HG02938 (cell line): ENCODE results near the gene CST9L.
"Not testable (repeated sequence)": the region's sequence is repeated elsewhere in the genome, so short reads cannot be mapped to it uniquely, and the experiment has no call there.

Experiments used
- ATAC-seq: cut with Tn5 transposase; IDR thresholded peaks from one replicate; pipeline ENCODE4 v1.9.1; 2021; ENCODE audit warnings: mild to moderate bottlenecking, moderate library complexity; ENCODE audit not compliant: unreplicated experiment

CST9L gene

GRCh38 chr20:23586735-23587525 lies 18.6 kb upstream of the CST9L start:
- ATAC-seq: no peak

DNA sequence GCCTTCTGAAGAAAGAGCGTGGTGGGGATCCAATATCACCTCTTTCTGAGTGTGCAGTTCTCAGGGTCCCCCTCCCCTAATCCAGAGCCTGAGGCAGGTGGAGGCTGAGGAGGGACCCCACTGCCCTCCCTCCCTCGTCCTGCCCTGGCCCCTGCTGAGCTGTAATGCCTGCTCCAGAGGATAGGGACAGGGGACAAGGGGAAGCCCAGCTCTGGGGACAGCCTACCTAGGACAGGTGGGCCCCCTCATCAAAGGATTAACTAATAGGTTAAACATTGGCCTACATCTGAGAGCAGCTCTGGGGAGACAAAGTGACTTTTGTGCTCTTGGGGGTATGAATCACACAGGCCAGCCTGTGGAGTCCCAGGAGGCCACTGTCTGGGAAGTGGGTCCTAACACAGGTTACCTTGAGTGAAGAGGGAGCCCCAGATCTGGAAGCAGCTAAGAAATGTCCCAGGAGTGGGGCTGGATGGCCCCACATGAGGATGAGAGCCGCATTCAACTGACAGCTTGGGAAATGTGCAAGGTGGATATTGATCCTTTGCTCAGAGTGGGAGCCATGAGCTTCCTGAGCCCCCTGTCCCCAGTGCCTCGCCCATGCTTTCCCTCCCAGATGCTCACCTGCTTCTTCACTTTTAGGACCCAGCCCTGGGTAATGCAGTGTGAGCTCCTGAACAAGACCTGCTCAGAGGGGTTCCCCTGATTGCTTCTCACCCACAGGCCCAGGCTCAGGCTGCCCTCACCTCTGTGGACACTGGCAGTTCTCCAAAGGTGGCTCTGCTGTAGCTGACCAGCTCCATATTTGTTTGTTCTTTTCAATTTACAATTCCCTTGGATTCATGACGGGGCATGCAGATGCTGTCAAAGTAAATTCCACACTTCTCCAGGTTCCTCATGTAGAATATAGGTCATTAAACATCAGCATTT lies 17.8 kb upstream of the CST9L start:
- no peak for ATAC-seq

DNA sequence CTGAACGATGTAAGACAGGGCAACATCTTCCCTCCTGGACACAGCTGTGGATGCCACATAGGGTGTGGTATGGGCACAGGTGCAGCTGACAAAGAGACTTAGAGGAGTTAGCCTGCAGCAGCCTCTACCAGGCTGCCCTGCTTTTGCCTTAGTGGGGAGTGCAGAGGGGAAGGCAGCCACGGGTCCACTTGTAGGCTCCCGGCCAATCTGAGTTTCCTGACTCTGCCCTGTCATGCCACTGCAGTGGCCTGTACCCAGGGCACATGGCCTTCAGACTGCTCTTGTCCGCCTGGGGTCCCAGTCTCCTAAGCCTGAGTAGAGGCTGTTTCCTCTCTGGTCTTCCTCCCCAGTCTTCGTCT lies 17.1 kb upstream of the CST9L start:
- no peak for ATAC-seq

DNA sequence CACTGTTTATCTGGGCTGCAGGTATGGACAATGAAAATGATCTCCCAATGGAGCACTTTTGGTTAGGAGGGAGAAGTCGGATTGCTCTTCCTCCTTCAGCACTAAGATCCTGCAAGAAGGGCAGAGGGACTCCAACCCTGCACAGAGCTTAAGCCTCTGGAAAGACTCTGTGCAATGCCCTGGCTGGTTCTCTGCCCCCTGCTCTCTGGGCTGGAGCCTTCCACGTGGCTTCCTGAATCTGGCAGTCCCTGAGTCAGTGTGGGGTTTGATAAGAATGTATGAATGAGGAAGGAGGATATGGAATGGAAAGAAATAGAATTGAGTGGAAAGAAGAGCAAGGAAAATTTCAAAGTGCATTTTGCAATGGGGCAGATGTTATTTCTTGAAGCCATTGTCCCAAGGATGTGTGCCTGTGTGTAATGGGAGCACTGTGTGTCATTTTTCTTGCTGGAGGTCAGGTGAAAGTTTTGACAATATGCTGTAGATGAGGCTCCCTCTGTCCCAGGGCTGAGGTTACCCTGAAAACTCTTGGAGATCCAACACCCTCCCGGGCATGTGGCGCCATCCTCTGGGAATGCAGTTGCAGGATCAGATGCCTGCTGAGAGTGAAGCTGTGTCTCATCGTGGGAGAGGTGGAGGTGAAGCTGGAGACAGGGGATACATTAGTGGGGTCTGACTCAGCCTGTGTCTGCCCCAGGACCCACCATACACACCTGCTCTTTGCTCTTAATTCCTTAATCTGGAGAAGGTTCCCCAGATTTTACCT lies 16.3 kb upstream of the CST9L start:
- ATAC-seq: no peak

DNA sequence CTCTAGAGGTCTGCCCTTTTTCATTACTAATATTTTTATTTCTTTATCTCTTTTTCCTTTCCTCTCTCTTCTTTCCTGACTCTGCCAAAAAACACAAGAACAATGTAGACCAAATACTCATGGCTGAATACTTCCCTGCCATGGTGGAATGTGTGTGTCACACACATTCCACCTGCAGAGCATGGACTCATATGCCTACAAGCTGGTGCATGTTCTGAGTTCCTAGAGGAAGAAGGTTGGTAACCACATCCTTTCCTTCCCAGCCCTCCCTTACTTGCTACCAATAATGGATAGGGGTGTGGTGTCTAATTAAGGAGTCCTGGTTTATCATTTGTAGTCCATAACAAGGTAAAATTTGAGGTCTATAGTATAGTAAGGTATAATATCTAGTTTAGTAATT lies 15.2 kb upstream of the CST9L start:
- no peak for ATAC-seq

DNA sequence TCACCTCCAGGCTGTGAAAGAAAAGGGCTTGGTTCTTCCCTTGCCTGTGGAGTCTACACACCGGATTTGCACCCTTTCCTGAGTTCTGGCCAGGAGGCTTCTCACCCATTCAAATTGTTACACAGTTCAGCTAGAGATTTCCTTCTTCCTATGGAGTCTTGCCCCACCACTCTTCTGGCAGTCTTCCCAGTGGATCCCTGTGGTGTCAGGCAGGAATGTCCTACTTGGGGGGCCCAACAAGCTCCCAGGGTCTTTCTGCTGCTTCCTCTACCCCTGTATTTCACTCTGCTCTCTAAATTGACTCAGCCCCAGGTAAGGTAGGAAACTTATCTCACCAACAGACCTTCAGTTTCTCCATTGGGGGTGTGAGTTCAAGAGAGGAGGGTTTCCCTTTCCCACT lies 14.0 kb upstream of the CST9L start:
- no peak for ATAC-seq

- ATAC-seq: not testable (repeated sequence)
Measured at GRCh38 chr20:23581833-23582232, 13.5 kb upstream of the CST9L start.

- no peak for ATAC-seq
Measured at GRCh38 chr20:23574977-23575376, 6.7 kb upstream of the CST9L start.

DNA sequence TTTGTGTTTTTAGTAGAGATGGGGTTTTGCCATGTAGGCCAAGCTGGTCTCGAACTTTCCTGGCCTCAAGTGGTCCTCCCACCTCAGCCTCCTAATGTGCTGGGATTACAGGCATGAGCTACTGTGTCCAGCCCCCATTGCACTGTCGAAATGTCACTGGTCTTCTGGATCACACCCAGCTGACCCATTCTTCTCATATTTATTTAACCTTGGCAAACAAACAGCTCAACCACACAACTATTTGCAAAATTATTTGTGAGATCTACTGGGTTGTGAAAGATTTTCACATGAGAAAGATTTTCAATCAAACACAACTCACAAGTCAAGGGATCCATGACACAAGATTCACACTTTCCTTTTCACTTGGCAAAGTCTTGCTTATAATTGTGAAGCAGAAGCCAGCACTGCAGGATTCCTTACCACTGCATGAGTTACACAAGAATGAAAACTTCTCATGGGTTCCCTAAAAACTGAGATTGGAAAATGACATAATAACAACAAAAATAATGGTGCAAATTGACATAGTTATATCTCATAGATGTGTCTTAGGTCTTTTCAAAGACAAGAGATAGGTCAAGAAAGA lies 2.0 kb upstream of the CST9L start:
- ATAC-seq: no peak

DNA sequence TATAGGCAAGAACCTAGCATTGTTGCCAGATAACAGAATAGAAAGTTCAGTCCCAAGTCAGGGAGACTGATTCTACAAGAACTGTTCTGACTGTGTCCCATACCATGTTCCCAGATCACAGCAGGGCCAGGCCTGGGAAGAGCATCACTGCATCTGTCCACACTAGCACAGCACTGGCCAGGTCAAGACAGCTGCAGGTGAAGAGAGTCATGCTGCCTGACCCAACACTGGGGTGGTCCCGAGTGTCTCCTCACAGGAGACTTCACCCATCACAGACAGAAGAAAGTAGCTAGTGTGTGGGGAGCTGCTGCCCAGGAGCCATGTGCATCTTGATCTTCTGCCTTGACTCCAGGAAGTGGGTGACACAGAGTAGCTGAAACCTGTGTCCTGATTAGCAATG lies 1.3 kb upstream of the CST9L start:
- ATAC-seq: no peak

- no peak for ATAC-seq
Measured at GRCh38 chr20:23568971-23569330, 667 bp upstream of the CST9L start.

DNA sequence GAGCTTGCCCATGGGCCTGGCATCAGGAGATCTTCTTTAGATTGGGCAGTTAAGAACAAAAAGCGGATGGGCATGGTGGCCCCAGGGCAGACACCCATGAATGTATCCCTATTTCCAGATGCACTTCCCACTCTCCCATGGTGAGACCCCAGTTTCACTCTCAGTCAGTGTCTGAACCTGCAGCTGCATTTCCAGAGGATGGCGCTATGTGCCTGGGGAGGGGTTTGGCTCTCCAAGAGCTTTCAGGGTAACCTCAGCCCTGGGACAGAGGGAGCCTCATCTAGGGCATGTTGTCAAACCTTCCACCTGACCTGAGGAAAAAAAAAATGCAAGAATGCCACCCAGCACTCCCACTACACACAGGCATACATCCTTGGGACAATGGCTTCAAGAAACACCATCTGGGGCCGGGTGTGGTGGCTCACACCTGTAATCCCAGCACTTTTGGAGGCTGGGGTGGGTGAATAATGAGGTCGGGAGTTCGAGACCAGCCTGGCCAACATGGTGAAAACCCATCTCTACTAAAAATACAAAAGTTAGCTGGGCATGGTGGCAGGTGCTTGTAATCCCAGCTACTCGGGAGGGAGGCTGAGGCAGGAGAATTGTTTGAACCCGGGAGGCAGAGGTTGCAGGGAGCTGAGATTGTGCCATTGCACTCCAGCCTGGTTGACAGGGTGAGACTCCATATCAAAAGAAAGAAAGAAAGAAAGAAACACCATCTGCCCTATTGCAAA lies 1.9 kb downstream of the CST9L start:
- no peak for ATAC-seq

DNA sequence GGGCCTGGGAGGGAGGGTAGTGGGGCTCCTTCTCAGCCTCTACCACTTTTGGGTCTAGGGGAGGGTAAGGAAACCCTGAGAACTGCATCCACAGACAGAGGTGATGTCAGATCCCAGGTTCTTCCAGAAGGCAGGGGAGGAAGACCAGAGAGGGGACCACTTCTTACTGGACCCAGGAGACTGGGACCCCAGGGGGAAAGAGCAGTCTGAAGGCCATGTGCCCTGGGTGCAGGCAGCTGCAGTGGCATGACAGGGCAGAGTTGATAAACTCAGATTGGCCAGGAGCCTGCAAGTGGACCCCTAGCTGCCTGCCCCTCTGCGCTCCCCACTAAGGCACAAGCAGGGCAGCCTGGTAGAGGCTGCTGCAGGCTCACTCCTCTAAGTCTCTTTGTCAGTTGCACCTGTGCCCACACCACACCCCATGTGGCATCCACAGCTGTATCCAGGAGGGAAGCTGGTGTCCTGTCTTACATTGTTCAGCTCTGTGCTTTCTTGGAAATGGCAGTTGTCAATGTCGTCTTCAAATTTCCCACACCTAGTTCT lies 2.7 kb downstream of the CST9L start:
- ATAC-seq: no peak

DNA sequence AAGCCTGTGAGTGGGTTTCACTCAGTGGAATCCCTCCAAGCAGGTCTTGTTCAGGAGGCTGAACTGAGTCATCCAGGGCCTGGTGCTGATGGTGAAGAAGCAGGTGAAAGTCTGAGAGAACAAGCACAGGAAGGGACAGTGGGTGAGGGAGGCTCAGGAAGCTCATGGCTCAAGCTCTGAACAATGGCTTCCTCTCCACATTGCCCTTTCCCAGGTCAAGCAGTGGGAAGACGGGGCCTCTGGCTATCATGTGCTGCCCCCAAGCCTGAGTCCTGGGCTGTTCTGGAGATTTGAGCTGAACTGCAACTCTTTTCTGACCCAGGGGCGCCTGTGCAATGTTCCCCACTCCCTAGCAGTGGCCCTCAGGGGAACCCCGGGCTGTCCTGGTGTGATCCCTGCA lies 3.4 kb downstream of the CST9L start:
- no peak for ATAC-seq

GRCh38 chr20:23562721-23563342 lies 5.5 kb downstream of the CST9L start:
- no peak for ATAC-seq

- no peak for ATAC-seq
Measured at GRCh38 chr20:23554401-23554800, 13.9 kb downstream of the CST9L start.

- no peak for ATAC-seq
Measured at GRCh38 chr20:23551786-23552185, 16.5 kb downstream of the CST9L start.

DNA sequence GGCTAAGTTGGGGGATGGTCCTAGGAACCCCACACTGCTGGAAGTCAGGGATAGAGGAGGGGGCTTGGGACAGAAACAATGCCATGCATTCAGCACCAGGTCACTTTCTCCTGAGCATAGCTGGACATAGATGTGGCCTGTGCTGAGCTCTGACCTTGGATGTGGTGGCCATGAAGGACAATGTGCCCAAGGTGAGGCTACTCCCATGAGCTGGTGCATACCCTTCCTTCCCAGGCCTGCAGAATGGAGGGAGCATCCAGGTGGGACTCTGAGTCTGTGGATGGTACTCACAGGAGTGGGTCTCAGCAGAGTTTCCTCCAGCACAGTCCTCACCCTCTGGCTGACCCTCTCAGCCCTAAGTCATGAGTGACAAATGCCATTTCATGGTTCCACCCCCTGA lies 16.9 kb downstream of the CST9L start:
- no peak for ATAC-seq

DNA sequence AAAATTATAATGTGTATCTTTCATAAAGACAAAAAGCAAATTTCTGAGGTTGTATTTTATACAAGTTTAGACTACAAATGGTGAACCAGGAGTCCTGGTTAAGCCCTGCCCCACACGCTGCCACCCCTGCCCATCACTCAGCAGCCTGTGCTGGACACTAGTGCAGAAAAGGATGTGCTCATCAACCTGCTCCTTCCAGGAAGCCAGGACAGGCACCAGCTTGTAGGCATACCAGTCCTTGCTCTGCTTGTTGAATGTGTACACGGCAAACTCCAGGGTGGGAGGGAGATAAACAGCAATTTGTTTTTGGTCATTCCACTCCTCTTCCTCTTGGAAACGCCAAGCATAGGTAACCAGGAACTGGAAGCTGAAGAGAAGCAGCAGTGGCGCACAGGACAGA lies 18.1 kb downstream of the CST9L start:
- ATAC-seq: no peak

DNA sequence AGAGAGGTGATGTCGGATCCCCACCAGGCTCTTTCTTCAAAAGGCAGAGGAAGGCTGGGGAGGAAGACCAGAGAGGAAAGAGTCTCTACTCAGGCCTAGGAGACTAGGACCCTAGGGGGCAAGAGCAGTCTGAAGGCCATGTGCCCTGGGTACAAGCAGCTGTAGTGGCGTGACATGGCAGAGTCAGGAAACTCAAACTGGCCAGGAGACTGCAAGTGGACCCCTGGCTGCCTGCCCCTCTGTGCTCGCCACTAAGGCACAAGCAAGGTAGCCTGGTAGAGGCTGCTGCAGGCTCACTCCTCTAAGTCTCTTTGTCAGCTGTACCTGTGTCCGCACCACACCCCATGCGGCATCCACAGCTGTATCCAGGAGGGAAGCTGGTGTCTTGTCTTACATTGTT lies 19.9 kb downstream of the CST9L start:
- no peak for ATAC-seq
